WTC11 (cell line): ENCODE measurements around the gene TPBG. TPM values are rescaled to one million over a fixed set of nuclear protein-coding genes. Genes with fewer than 3 reads are reported as not detected.
A peak's percentile ranks its signal among the peaks of the same experiment; 100 is the strongest.

Experiments used
- ATAC-seq: fragments of 200-7000 bp; cut with Tn5 transposase; 2 replicates; pipeline ENCODE4 v1.10.0; 2021; ENCODE audit warnings: mild to moderate bottlenecking, moderate library complexity
- CTCF ChIA-PET: fragments of 300-600 bp; sonication (Branson Sonifier 250); formaldehyde crosslinking; loops from one replicate; lab custom pipeline; 2021; ENCODE audit warnings: antibody characterized with exemption; lab: Charles Lee
- POLR2A ChIA-PET: fragments of 350-600 bp; sonication (Branson Sonifier 250); formaldehyde crosslinking; loops from one replicate; lab custom pipeline; 2021; ENCODE audit warnings: antibody characterized with exemption; lab: Charles Lee
- DNase-seq: peaks from one replicate; pipeline ENCODE4 v3.0.0; 2021; ENCODE audit warnings: low spot score
- H3K27ac Mint-ChIP-seq: 2 replicates; pipeline ENCODE4 v1.8.0; 2021; ENCODE audit warnings: mixed read lengths
- H3K27me3 Mint-ChIP-seq: 2 replicates; pipeline ENCODE4 v1.8.0; 2021; ENCODE audit warnings: low read depth, mild to moderate bottlenecking, moderate library complexity, mixed read lengths
- H3K36me3 Mint-ChIP-seq: 2 replicates; pipeline ENCODE4 v1.8.0; 2021; ENCODE audit warnings: mixed read lengths
- H3K4me1 Mint-ChIP-seq: 2 replicates; pipeline ENCODE4 v1.8.0; 2022; ENCODE audit warnings: mixed read lengths
- H3K4me3 Mint-ChIP-seq: 2 replicates; pipeline ENCODE4 v1.8.0; 2021; ENCODE audit warnings: mild to moderate bottlenecking, moderate library complexity, mixed read lengths
- H3K9me3 Mint-ChIP-seq: 2 replicates; pipeline ENCODE4 v1.8.0; 2021; ENCODE audit warnings: mixed read lengths
- FOXJ3 ChIP-seq: sonication (generic); formaldehyde crosslinking; IDR thresholded peaks from 2 replicates; pipeline ENCODE4 v1.9.0; 2021; ENCODE audit warnings: missing genetic modification reagents, mild to moderate bottlenecking, borderline replicate concordance
- FOXK1 ChIP-seq: sonication (generic); formaldehyde crosslinking; IDR thresholded peaks from 2 replicates; pipeline ENCODE4 v1.8.0; 2022; ENCODE audit warnings: mild to moderate bottlenecking, moderate library complexity, missing genetic modification reagents
- GABPB1 ChIP-seq: sonication (generic); formaldehyde crosslinking; IDR thresholded peaks from 2 replicates; pipeline ENCODE4 v1.8.1; 2023; ENCODE audit warnings: mild to moderate bottlenecking, missing genetic modification reagents
- HMGA2 ChIP-seq: fragments of 250-450 bp; sonication (Bioruptor Pico); IDR thresholded peaks from 2 replicates; pipeline ENCODE4 v1.4.0; 2021; ENCODE audit warnings: mild to moderate bottlenecking, moderate library complexity
- IRF2 ChIP-seq: sonication (generic); formaldehyde crosslinking; IDR thresholded peaks from 2 replicates; pipeline ENCODE4 v1.8.0; 2022; ENCODE audit warnings: low read depth, missing genetic modification reagents, borderline replicate concordance
- KAT7 ChIP-seq: sonication (generic); formaldehyde crosslinking; IDR thresholded peaks from 2 replicates; pipeline ENCODE4 v1.8.1; 2023; ENCODE audit warnings: missing genetic modification reagents, mild to moderate bottlenecking, borderline replicate concordance
- NR3C1 ChIP-seq: sonication (generic); formaldehyde crosslinking; conservative IDR thresholded peaks from 2 replicates; pipeline ENCODE4 v1.8.1; 2023; ENCODE audit warnings: low read depth, mild to moderate bottlenecking, missing genetic modification reagents
- OVOL2 ChIP-seq: fragments of 250-450 bp; sonication (Bioruptor Pico); IDR thresholded peaks from 2 replicates; pipeline ENCODE4 v1.9.0; 2021; ENCODE audit warnings: mild to moderate bottlenecking, borderline replicate concordance
- ZBTB21 ChIP-seq: sonication (generic); formaldehyde crosslinking; IDR thresholded peaks from 2 replicates; pipeline ENCODE4 v1.8.1; 2023; ENCODE audit warnings: mild to moderate bottlenecking, missing genetic modification reagents, borderline replicate concordance
- ZNF263 ChIP-seq: sonication (generic); formaldehyde crosslinking; IDR thresholded peaks from 2 replicates; pipeline ENCODE4 v1.8.1; 2022; ENCODE audit warnings: low read depth, mild to moderate bottlenecking, moderate library complexity, missing genetic modification reagents
- total RNA-seq: library from RNA; stranded (reverse); gene quantifications from 3 replicates; pipeline ENCODE4 v1.2.3, GENCODE V29; 2021
- TF ChIP-seq, protein P1 (sequence below): fragments of 250-450 bp; sonication (Bioruptor Pico); conservative IDR thresholded peaks from 2 replicates; pipeline ENCODE4 v1.9.0; 2021; ENCODE audit warnings: mild to moderate bottlenecking
- TF ChIP-seq, protein P2 (sequence below): sonication (generic); formaldehyde crosslinking; IDR thresholded peaks from 2 replicates; pipeline ENCODE4 v1.8.0; 2023; ENCODE audit warnings: mild to moderate bottlenecking, missing genetic modification reagents
- TF ChIP-seq, protein P3 (sequence below): sonication (generic); formaldehyde crosslinking; IDR thresholded peaks from 2 replicates; pipeline ENCODE4 v1.8.0; 2023; ENCODE audit warnings: missing genetic modification reagents, mild to moderate bottlenecking, borderline replicate concordance
- TF ChIP-seq, protein P4 (sequence below): sonication (generic); formaldehyde crosslinking; IDR thresholded peaks from 2 replicates; pipeline ENCODE4 v1.8.1; 2023; ENCODE audit warnings: mild to moderate bottlenecking, missing genetic modification reagents, borderline replicate concordance
- TF ChIP-seq, protein P5 (sequence below): sonication (generic); formaldehyde crosslinking; IDR thresholded peaks from 2 replicates; pipeline ENCODE4 v1.8.0; 2022; ENCODE audit warnings: mild to moderate bottlenecking, missing genetic modification reagents
- TF ChIP-seq, protein P6 (sequence below): sonication (generic); formaldehyde crosslinking; IDR thresholded peaks from 2 replicates; pipeline ENCODE4 v1.8.1; 2023; ENCODE audit warnings: mild to moderate bottlenecking, missing genetic modification reagents, moderate library complexity
- TF ChIP-seq, protein P7 (sequence below): fragments of 250-450 bp; sonication (Bioruptor Pico); IDR thresholded peaks from 2 replicates; pipeline ENCODE4 v1.8.0; 2021; ENCODE audit warnings: mild to moderate bottlenecking

TPBG gene
- total RNA-seq, 1 experiment from 2014 or later, result 35.3 TPM

DNA sequence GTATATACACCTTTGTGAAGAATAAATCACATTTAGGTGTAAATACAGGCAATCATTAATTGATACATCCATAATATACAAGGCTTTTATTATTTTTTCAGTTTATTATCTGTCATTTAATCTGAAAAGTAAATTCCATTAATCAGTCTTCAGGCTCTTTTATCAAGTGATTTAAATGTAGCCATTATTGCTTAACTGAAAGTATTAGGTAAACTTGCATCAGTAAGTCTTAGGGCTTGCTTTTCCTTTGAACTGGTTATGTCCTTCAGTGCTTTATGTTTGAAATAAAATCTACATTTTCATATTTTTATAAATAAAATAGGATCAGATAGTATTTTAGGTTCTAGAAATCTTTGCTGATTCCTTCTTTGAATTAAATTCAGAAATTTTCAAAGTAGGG is 4.1 kb downstream of the TPBG start:
- H3K4me3 Mint-ChIP-seq, result no peak overlapping the region
- no peak overlapping the region for H3K27ac Mint-ChIP-seq
- no peak for TF ChIP-seq IRF2 (CRISPR knock-in tag)
- TF ChIP-seq HMGA2, result no peak
- TF ChIP-seq, protein P1, sequence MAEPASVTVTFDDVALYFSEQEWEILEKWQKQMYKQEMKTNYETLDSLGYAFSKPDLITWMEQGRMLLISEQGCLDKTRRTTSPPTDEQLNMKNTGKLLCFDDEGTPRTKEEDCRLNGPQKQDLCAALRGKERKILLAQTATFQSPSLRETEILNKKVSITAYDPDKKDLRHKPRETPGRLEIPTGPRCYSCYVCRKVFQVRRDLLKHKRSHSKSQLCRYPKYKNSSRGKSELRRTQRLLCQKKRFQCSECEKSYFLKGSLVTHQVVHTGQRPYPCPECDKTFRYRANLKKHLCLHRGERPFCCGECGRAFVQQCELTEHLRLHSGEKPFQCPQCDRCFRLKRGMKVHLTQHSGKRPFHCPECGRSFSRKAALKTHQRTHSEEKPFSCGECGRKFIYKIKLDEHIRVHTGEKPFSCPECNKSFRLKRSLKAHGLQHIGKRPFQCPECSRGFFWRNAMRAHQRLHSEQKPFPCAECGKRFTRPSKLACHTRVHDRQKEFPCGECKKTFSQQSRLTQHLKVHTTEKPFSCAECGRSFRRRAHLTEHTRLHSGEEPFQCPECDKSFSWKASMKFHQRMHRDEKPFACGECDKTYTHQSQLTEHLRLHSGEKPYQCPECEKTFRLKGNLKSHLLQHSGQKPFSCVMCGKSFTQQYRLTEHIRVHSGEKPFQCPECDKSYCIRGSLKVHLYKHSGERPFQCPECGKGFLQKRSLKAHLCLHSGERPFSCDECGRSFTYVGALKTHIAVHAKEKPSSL, result no peak
- no peak for TF ChIP-seq GABPB1
- no peak for TF ChIP-seq ZNF263 (CRISPR knock-in tag)
- peaks cover 8% of the 10 kb centered on the region for H3K36me3 Mint-ChIP-seq
- no peaks in the 10 kb centered on the region for H3K9me3 Mint-ChIP-seq
- POLR2A ChIA-PET, result no interaction called here
- H3K27me3 Mint-ChIP-seq, result no peaks in the 10 kb centered on the region; the same call in 1 of the 2 replicates
- CTCF ChIA-PET, result interaction anchor here (0.9 kb wide), 1 partner anchor 20 kb away, joined by 3 read pairs; no protein-coding TSS in a partner anchor
- ATAC-seq (no peak), DNase-seq (no peak)
- peaks cover 34% of the 10 kb centered on the region for H3K4me1 Mint-ChIP-seq

DNA sequence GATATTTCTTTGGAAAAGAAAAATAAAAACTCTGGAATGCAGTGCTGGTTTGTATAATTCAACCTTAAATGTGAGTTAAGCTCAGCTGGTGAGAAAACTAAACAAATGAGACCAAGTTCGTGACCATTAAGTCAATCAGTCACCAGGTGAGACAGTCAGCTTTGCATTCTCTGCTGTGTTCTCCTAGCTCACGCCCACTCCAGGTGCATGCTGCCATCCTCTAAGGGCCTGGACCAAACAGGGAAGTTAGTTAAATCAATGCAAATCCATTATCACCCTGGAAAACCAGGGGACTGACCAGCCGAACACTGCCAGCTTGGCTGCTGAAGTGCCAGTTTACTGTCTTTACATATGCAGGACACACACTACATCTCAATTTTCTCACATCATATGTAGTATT is 7.2 kb downstream of the TPBG start:
- CTCF ChIA-PET, result interaction anchor here (0.9 kb wide), 1 partner anchor 8 kb away, joined by 3 read pairs; no protein-coding TSS in a partner anchor
- no peak overlapping the region for H3K4me3 Mint-ChIP-seq
- H3K27ac Mint-ChIP-seq, result no peak overlapping the region
- DNase-seq (no peak), ATAC-seq (peak; percentile 94)
- H3K9me3 Mint-ChIP-seq, result peaks cover 7% of the 10 kb centered on the region
- H3K4me1 Mint-ChIP-seq, result peaks cover 24% of the 10 kb centered on the region
- peaks cover 19% of the 10 kb centered on the region for H3K36me3 Mint-ChIP-seq
- POLR2A ChIA-PET, result interaction anchor here (1.0 kb wide), 1 partner anchor 40 kb away, joined by 3 read pairs; no protein-coding TSS in a partner anchor
- no peaks in the 10 kb centered on the region for H3K27me3 Mint-ChIP-seq
- TF ChIP-seq ZBTB21 (CRISPR knock-in tag), result no peak
- no peak for TF ChIP-seq FOXK1 (CRISPR knock-in tag)
- TF ChIP-seq IRF2 (CRISPR knock-in tag), result no peak
- TF ChIP-seq, protein P2, sequence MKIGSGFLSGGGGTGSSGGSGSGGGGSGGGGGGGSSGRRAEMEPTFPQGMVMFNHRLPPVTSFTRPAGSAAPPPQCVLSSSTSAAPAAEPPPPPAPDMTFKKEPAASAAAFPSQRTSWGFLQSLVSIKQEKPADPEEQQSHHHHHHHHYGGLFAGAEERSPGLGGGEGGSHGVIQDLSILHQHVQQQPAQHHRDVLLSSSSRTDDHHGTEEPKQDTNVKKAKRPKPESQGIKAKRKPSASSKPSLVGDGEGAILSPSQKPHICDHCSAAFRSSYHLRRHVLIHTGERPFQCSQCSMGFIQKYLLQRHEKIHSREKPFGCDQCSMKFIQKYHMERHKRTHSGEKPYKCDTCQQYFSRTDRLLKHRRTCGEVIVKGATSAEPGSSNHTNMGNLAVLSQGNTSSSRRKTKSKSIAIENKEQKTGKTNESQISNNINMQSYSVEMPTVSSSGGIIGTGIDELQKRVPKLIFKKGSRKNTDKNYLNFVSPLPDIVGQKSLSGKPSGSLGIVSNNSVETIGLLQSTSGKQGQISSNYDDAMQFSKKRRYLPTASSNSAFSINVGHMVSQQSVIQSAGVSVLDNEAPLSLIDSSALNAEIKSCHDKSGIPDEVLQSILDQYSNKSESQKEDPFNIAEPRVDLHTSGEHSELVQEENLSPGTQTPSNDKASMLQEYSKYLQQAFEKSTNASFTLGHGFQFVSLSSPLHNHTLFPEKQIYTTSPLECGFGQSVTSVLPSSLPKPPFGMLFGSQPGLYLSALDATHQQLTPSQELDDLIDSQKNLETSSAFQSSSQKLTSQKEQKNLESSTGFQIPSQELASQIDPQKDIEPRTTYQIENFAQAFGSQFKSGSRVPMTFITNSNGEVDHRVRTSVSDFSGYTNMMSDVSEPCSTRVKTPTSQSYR (CRISPR knock-in tag), result no peak
- TF ChIP-seq, protein P3, sequence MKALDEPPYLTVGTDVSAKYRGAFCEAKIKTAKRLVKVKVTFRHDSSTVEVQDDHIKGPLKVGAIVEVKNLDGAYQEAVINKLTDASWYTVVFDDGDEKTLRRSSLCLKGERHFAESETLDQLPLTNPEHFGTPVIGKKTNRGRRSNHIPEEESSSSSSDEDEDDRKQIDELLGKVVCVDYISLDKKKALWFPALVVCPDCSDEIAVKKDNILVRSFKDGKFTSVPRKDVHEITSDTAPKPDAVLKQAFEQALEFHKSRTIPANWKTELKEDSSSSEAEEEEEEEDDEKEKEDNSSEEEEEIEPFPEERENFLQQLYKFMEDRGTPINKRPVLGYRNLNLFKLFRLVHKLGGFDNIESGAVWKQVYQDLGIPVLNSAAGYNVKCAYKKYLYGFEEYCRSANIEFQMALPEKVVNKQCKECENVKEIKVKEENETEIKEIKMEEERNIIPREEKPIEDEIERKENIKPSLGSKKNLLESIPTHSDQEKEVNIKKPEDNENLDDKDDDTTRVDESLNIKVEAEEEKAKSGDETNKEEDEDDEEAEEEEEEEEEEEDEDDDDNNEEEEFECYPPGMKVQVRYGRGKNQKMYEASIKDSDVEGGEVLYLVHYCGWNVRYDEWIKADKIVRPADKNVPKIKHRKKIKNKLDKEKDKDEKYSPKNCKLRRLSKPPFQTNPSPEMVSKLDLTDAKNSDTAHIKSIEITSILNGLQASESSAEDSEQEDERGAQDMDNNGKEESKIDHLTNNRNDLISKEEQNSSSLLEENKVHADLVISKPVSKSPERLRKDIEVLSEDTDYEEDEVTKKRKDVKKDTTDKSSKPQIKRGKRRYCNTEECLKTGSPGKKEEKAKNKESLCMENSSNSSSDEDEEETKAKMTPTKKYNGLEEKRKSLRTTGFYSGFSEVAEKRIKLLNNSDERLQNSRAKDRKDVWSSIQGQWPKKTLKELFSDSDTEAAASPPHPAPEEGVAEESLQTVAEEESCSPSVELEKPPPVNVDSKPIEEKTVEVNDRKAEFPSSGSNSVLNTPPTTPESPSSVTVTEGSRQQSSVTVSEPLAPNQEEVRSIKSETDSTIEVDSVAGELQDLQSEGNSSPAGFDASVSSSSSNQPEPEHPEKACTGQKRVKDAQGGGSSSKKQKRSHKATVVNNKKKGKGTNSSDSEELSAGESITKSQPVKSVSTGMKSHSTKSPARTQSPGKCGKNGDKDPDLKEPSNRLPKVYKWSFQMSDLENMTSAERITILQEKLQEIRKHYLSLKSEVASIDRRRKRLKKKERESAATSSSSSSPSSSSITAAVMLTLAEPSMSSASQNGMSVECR (CRISPR knock-in tag), result no peak
- TF ChIP-seq, protein P4, sequence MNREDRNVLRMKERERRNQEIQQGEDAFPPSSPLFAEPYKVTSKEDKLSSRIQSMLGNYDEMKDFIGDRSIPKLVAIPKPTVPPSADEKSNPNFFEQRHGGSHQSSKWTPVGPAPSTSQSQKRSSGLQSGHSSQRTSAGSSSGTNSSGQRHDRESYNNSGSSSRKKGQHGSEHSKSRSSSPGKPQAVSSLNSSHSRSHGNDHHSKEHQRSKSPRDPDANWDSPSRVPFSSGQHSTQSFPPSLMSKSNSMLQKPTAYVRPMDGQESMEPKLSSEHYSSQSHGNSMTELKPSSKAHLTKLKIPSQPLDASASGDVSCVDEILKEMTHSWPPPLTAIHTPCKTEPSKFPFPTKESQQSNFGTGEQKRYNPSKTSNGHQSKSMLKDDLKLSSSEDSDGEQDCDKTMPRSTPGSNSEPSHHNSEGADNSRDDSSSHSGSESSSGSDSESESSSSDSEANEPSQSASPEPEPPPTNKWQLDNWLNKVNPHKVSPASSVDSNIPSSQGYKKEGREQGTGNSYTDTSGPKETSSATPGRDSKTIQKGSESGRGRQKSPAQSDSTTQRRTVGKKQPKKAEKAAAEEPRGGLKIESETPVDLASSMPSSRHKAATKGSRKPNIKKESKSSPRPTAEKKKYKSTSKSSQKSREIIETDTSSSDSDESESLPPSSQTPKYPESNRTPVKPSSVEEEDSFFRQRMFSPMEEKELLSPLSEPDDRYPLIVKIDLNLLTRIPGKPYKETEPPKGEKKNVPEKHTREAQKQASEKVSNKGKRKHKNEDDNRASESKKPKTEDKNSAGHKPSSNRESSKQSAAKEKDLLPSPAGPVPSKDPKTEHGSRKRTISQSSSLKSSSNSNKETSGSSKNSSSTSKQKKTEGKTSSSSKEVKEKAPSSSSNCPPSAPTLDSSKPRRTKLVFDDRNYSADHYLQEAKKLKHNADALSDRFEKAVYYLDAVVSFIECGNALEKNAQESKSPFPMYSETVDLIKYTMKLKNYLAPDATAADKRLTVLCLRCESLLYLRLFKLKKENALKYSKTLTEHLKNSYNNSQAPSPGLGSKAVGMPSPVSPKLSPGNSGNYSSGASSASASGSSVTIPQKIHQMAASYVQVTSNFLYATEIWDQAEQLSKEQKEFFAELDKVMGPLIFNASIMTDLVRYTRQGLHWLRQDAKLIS, result no peak
- TF ChIP-seq, protein P5, sequence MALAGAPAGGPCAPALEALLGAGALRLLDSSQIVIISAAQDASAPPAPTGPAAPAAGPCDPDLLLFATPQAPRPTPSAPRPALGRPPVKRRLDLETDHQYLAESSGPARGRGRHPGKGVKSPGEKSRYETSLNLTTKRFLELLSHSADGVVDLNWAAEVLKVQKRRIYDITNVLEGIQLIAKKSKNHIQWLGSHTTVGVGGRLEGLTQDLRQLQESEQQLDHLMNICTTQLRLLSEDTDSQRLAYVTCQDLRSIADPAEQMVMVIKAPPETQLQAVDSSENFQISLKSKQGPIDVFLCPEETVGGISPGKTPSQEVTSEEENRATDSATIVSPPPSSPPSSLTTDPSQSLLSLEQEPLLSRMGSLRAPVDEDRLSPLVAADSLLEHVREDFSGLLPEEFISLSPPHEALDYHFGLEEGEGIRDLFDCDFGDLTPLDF (CRISPR knock-in tag), result no peak
- no peak for TF ChIP-seq NR3C1 (CRISPR knock-in tag)
- TF ChIP-seq, protein P6, sequence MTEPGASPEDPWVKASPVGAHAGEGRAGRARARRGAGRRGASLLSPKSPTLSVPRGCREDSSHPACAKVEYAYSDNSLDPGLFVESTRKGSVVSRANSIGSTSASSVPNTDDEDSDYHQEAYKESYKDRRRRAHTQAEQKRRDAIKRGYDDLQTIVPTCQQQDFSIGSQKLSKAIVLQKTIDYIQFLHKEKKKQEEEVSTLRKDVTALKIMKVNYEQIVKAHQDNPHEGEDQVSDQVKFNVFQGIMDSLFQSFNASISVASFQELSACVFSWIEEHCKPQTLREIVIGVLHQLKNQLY (CRISPR knock-in tag), result no peak
- no peak for TF ChIP-seq KAT7 (CRISPR knock-in tag)
- no peak for TF ChIP-seq OVOL2 (CRISPR knock-in tag)
- TF ChIP-seq FOXJ3 (CRISPR knock-in tag), result no peak
- TF ChIP-seq, protein P7, sequence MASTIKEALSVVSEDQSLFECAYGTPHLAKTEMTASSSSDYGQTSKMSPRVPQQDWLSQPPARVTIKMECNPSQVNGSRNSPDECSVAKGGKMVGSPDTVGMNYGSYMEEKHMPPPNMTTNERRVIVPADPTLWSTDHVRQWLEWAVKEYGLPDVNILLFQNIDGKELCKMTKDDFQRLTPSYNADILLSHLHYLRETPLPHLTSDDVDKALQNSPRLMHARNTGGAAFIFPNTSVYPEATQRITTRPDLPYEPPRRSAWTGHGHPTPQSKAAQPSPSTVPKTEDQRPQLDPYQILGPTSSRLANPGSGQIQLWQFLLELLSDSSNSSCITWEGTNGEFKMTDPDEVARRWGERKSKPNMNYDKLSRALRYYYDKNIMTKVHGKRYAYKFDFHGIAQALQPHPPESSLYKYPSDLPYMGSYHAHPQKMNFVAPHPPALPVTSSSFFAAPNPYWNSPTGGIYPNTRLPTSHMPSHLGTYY, result no peak
